RWPE2 (cell line): ENCODE data around the gene SPRR4.
"Not testable (repeated sequence)": the region's sequence is repeated elsewhere in the genome, so short reads cannot be mapped to it uniquely, and the experiment has no call there.

Source experiments
- ATAC-seq: fragments of 200-7000 bp; cut with Tn5 transposase; 3 replicates; pipeline ENCODE4 v1.9.1; 2021; ENCODE audit warnings: low read depth
- DNase-seq: peaks from one replicate; pipeline ENCODE4 v3.0.0-alpha.2; 2020; ENCODE audit warnings: low spot score
- H3K27ac ChIP-seq: fragments of 450-650 bp; 2 replicates; pipeline ENCODE4 v1.5.1; 2017; ENCODE audit warnings: mild to moderate bottlenecking; ENCODE audit not compliant: poor library complexity, severe bottlenecking
- H3K27me3 ChIP-seq: fragments of 250-450 bp; sonication (Bioruptor Pico); 2 replicates; pipeline ENCODE4 v1.5.1; 2021; ENCODE audit warnings: mild to moderate bottlenecking, moderate library complexity; ENCODE audit not compliant: insufficient read depth, poor library complexity, severe bottlenecking
- H3K36me3 ChIP-seq: fragments of 250-450 bp; sonication (Bioruptor Pico); 2 replicates; pipeline ENCODE4 v1.5.1; 2020; ENCODE audit warnings: low read depth, mild to moderate bottlenecking, moderate library complexity
- H3K4me1 ChIP-seq: fragments of 250-450 bp; sonication (Bioruptor Pico); 2 replicates; pipeline ENCODE4 v1.5.1; 2021; ENCODE audit warnings: mild to moderate bottlenecking, moderate library complexity; ENCODE audit not compliant: insufficient read depth, poor library complexity, severe bottlenecking
- H3K4me3 ChIP-seq: fragments of 250-450 bp; sonication (Bioruptor Pico); 2 replicates; pipeline ENCODE4 v1.5.1; 2021; ENCODE audit warnings: mild to moderate bottlenecking, moderate library complexity; ENCODE audit not compliant: severe bottlenecking
- H3K9me3 ChIP-seq: fragments of 250-450 bp; sonication (Bioruptor Pico); 2 replicates; pipeline ENCODE4 v1.5.1; 2021; ENCODE audit warnings: mild to moderate bottlenecking, moderate library complexity; ENCODE audit not compliant: severe bottlenecking
- TF ChIP-seq, protein P1 (sequence below): fragments of 450-650 bp; IDR thresholded peaks from one replicate; pipeline ENCODE4 v1.5.1; 2017; ENCODE audit warnings: mild to moderate bottlenecking, moderate library complexity; ENCODE audit not compliant: poor library complexity, severe bottlenecking

Gene SPRR4

DNA sequence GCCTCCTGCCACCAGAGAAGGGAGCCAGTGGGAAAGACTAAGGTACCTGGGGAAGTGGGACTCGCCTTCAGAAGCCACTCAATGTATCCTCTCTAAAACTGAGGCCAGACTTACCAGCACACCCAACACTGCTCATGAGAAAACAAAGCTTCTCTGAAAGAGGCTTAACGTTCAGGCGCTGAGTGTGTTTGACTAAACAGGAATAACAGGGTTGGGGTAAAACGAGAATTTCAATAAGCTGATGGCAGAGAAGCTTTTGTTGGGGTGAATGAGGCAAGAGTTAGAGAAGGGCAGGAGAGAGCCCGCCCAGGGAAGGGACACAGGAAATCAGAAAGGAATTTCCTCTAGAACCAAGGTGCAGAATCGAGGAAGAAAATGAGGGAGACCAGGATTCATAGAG lies 29.4 kb downstream of the SPRR4 start:
- Histone ChIP-seq H3K36me3 (no peaks in the 10 kb centered on the region), H3K27me3 (no peaks in the 10 kb centered on the region)
- no peak for DNase-seq

DNA sequence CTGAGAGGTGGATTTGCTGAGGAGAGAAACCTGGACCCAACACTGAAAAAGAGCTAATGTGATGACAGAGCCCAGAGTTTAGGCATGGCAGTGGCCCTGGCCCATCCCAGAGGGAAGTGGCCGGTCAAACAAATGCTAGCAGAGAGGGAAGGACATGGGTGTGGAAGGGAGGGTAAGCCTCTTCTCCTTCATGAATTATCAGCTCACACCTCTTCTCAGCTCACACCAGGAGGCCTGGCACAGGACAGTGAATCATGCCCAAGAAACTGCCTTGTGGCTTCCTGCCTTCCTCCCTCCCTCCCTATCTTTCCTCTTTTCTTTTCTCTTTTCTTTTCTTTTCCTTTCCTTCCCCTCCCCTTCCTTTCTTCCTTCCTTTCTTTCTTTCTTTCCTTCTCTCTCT lies 29.8 kb downstream of the SPRR4 start:
- H3K27ac ChIP-seq = no peak overlapping the region
- H3K4me1 ChIP-seq = no peaks in the 10 kb centered on the region
- no peak for ATAC-seq
- TF ChIP-seq, protein P1, sequence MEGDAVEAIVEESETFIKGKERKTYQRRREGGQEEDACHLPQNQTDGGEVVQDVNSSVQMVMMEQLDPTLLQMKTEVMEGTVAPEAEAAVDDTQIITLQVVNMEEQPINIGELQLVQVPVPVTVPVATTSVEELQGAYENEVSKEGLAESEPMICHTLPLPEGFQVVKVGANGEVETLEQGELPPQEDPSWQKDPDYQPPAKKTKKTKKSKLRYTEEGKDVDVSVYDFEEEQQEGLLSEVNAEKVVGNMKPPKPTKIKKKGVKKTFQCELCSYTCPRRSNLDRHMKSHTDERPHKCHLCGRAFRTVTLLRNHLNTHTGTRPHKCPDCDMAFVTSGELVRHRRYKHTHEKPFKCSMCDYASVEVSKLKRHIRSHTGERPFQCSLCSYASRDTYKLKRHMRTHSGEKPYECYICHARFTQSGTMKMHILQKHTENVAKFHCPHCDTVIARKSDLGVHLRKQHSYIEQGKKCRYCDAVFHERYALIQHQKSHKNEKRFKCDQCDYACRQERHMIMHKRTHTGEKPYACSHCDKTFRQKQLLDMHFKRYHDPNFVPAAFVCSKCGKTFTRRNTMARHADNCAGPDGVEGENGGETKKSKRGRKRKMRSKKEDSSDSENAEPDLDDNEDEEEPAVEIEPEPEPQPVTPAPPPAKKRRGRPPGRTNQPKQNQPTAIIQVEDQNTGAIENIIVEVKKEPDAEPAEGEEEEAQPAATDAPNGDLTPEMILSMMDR = no peak
- no peaks in the 10 kb centered on the region for H3K36me3 ChIP-seq
- no peaks in the 10 kb centered on the region for H3K27me3 ChIP-seq
- no peaks in the 10 kb centered on the region for H3K9me3 ChIP-seq
- H3K4me3 ChIP-seq = no peak overlapping the region
- no peak for DNase-seq

More for the DNA sequence above, 29.4 kb downstream of the SPRR4 start:
- ATAC-seq = no peak
- H3K27ac ChIP-seq = no peak overlapping the region
- no peaks in the 10 kb centered on the region for H3K9me3 ChIP-seq
- TF ChIP-seq, protein P1 = no peak
- no peaks in the 10 kb centered on the region for H3K4me1 ChIP-seq
- no peak overlapping the region for H3K4me3 ChIP-seq

DNA sequence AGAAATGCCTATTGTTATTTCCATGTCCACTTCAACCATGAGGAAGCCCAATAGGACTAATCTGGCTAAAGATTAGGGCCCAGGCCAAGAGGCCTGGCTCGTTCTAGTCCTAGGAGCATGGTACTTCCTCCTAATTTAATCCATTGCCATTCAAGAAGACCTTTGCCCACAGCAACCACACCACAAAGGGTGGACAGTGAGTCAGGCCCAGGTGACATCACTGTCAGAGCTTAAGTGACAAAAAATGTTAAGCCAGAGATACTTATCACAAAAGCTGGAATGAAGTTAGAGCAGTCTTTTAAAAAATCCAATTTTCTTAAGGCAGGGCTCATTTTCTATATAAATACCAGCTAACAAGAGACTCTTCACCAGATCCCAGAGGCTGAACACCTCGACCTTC lies 30.9 kb downstream of the SPRR4 start, which contains the start of gene SPRR3:
Gene SPRR3 (plus strand): TSS at position 368 of the 400 bp plus-strand sequence. CDS start 1,272 bp downstream, outside the sequence.
- no peaks in the 10 kb centered on the region for H3K36me3 ChIP-seq
- TF ChIP-seq, protein P1 = no peak
- no peaks in the 10 kb centered on the region for H3K9me3 ChIP-seq
- H3K4me1 ChIP-seq = no peaks in the 10 kb centered on the region
- ATAC-seq = no peak
- H3K4me3 ChIP-seq = no peak within 1 kb of the TSS
- no peak for DNase-seq
- no peak within 1 kb of the TSS for H3K27ac ChIP-seq
- H3K27me3 ChIP-seq = no peaks in the 10 kb centered on the region

DNA sequence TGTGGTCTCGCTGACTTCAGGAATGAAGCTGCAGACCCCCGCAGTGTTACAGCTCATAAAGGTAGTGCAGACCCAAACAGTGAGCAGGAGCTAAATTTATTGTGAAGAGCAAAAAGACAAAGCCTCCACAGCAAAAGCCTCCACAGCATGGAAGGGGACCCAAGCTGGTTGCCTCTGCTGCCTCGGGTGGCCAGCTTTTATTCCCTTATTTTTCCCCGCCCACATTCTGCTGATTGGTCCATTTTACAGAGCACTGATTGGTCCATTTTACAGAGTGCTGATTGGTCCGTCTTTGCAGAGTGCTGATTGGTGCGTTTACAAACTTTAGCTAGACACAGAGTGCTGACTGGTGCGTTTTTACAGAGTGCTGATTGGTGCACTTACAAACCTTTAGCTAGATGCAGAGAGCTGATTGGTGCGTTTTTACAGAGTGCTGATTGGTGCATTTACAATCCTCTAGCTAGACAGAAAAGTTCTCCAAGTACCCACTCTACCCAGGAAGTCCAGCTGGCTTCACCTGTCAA lies 40.8 kb downstream of the SPRR4 start:
- H3K4me1 ChIP-seq, H3K4me3 ChIP-seq, ATAC-seq, DNase-seq, H3K27me3 ChIP-seq, H3K27ac ChIP-seq, H3K9me3 ChIP-seq, H3K36me3 ChIP-seq: not testable (repeated sequence)

DNA sequence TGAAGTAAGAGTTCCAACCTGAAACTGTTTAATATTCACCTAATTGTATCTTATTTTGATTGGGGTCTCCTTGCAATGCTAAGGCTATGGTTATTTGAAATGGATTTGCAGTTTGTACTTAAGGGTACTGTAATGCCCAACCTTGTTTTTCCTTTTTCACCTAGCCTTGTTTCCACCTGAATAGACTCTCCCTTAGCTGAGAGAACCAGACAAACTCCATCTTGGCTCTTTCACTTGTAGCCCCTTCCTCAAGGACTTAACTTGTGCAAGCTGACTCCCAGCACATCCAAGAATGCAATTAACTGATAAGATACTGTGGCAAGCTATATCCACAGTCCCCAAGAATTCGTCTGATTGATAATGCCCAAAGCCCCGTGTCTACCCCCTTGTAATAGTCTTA lies 51.4 kb downstream of the SPRR4 start:
- not testable (repeated sequence) for H3K36me3 ChIP-seq, DNase-seq, H3K27ac ChIP-seq, H3K9me3 ChIP-seq, H3K27me3 ChIP-seq, ATAC-seq, H3K4me3 ChIP-seq, H3K4me1 ChIP-seq
